Measurements from ENCODE around the gene ZSCAN2.
"Not testable (repeated sequence)": the region's sequence is repeated elsewhere in the genome, so short reads cannot be mapped to it uniquely, and the experiment has no call there.

The ZSCAN2 gene
- 0.78 to 6.8 (median 2.5) reads per million in 17 experiments for total RNA-seq

DNA sequence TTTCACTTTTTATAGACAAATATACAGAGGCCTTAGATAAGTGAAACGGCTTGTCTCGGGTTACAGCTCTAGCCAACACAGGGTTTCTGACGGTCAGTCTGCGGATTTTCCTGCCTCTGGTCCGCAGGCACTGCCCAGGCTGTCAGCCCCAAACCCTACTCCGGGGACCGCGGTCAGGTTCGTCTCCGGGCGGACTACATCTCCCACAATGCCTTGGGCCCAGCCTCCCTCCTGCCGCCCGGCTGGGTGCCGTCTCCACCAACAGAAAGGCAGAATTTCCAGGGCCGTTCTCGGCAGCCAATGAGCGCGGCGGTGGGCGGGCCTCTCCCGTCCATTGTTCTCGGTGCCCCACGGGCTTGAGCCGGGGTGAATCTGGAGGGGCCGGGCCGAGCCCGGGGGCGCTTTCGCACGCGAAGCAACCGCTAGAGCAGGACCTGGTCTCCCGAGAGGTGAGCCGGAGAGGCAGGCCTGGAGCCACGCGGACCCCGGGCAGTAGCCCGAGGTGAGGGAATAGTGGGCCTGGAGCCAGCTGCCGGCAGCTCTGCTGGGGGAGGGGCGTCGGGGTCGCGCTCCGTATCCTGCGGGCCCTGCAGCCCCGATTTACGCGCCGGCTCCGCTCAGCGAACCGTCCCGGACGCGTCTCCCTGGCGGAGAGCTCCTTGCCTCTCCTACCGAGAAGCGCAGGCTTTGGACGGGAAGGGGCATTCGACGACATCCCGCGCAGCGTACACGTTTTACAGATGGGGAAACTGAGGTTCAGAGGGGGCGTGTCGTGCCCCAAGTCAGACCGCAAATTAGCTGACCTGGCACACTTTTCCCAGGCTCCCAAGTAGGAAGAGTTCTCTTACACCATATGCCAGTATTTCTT is at the start of gene ZSCAN2:
Gene ZSCAN2, plus strand, starts transcription at position 323 of the 868 bp plus-strand sequence. CDS start 2,919 bp downstream, outside the sequence.
- peak; percentile 96 to 98 (median 96) for DNase-seq

DNA sequence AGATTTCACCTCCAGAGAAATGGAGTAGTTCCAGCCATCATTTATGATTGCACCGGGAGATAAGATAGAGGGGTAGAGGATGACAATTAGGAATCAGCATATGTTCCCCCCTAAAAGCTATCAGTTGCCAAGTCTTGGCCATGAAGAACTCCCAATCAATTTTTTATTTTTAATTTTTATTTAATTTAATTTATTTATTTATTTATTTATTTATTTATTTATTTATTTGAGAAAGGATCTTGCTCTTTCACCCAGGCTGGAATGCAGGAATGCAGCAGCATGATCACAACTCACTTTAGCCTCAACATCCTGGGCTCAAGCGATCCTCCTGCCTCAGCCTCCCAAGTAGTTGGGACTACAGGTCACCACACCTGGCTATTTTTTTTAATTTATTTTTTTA is 49.2 kb upstream of the ZSCAN2 start:
- DNase-seq, result not testable (repeated sequence)

DNA sequence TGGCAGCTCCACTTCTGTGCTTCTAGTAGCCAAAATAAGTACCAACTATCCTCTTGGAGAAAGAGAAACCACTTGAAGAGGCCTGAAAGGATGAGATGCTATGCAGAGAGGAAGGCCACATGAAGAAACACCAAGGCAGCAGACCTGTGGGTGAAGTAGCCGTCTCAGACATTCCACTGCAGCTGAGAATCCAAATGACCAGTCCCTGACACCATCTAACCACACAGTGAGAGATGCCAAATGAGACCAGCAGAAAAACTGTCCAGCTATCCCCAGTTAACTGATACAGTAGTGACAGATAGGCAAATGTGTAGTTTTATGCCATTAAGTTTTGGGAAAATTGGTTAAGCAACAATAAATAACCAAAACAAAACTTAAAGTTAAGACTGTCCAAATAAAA is 47.9 kb upstream of the ZSCAN2 start:
- DNase-seq, result no peak

DNA sequence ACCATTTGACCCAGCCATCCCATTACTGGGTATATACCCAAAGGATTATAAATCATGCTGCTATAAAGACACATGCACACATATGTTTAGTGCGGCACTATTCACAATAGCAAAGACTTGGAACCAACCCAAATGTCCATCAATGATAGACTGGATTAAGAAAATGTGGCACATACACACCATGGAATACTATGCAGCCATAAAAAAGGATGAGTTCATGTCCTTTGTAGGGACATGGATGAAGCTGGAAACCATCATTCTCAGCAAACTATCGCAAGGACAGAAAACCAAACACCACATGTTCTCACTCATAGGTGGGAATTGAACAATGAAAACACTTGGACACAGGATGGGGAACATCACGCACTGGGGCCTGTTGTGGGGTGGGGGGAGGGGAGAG is 44.1 kb upstream of the ZSCAN2 start:
- not testable (repeated sequence) for DNase-seq

DNA sequence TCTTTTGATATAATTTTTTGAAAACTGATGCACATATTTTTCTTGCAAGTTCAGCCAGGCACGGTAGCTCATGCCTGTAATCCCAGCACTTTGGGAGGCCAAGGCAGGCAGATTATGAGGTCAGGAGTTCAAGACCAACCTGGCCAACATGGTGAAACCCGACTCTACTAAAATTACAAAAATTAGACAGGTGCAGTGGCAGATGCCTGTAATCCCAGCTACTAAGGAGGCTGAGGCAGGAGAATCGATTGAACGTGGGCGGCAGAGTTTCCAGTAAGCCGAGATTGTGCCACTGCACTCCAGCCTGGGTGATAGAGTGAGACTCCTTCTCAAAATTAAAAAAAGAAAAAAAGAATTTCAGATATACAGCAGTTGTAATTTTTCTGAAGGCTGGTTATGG is 32.8 kb upstream of the ZSCAN2 start:
- not testable (repeated sequence) for DNase-seq

DNA sequence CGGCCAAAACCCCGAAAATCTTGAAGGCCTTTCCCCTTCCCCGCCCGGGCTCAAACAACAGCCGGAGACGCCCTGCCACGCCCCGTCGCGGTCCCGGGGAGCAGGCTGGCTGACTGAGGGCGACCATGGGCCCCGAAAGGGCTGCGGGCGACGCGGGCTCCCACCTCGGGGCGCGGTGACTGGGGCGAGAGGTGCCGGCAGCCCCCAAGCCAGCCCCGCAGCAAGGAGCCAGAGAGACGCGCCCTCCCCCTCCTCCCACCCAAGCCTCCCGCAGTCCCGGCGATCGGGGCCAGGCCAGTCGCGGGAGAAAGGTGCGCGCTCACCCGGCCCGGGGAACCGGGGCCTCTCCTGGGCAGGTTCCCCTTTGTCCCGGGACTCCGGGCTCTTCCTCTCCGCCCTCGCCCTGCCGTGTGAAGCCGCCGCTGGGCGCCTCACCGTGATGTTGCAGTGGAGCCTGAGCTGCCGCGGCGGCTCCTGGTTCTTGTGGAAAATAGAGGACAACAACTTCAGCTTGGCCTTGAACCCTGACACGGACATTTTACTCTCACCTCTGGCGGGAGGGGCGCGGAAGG is 30.6 kb upstream of the ZSCAN2 start:
- peak; percentile 66 to 83 (median 73) for DNase-seq

GRCh38 chr15:84572231-84572630 is 28.6 kb upstream of the ZSCAN2 start:
- DNase-seq, result no peak

- DNase-seq, result no peak
Observed at GRCh38 chr15:84575493-84575892, 25.3 kb upstream of the ZSCAN2 start.

DNA sequence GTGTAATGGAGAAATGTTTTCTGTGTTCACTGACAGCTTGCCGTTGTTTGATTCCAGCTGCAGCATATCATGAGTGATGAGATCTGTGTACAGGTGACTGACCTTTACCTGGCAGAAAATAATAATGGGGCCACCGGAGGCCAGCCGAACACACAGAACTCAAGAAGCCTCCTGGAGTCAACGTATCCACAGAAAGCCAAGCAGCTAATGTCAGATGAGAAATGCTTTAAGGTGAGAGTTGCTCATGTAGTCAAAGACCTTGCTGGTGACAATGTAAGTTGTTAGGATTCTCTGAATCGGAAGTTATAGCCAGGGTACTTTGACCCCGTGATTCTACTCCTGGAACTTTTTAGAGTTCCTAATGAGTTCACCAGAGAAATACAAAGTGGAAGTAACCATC is 22.9 kb upstream of the ZSCAN2 start:
- DNase-seq, result not testable (repeated sequence)

- DNase-seq, result not testable (repeated sequence)
Observed at GRCh38 chr15:84579261-84579721, 21.5 kb upstream of the ZSCAN2 start.

- peak; percentile 27 to 61 (median 52) for DNase-seq
Observed at GRCh38 chr15:84581676-84582428, 19.0 kb upstream of the ZSCAN2 start.

- DNase-seq, result no peak
Observed at GRCh38 chr15:84582583-84583157, 18.1 kb upstream of the ZSCAN2 start.

GRCh38 chr15:84583921-84584320 is 16.9 kb upstream of the ZSCAN2 start:
- DNase-seq, result not testable (repeated sequence)

- no peak for DNase-seq
Observed at GRCh38 chr15:84586696-84587095, 14.1 kb upstream of the ZSCAN2 start.

DNA sequence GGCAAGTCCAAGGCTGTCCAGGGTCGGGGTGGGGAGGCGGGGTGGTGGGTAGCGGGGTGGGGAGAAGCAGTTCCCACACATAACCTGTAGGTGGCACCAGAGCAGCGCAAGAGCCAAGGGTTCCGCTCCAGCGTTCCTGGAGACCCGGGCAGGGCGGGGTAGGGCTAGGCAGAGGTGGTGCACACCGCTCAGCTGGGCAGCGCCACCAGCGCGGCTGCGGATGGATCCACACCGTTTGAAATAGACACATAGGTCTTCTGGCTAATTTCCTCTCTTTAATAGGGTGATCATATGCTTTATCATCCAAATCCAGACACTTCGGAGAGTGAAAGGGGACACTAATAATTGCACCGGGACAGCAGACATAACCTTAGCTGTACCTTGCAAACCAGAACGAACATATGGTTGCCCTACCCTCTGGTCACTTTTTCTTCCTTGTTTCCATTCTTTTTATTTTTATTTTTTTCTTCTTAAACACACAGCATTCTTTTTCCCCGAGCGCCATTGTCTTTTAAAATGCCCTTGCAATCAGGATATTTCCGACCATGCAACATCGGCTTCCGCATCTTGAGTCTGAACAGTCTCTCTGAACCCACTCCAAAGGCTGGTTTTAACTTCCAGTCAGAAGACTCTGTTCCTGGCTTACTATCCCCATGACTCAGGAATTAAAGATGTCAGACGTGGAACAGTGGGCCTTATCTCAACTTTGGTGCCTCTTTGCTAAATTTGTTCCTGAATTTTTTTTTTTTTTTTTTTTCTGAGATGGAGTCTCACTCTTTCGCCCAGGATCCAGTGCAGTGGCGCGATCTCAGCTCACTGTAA is 12.5 kb upstream of the ZSCAN2 start:
- DNase-seq, result peak; percentile 88 to 94 (median 92)

DNA sequence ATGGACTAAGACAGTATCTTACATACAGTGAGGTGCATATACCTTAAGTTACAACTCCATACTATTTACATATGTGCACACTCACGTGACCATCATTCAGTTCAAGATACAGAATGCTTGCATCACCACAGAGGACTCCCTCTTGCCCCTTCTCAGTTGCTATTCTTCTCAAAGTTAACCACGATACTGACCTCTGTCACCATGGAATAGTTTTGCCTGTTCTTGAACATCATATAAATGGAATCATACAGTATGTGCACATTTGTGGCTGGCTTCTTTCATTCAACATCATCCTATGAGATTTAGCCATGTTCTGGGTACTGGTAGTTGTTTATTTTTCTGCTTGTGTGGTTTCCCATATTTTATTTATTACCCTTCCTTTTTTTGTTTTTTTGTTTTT is 10.4 kb upstream of the ZSCAN2 start:
- no peak for DNase-seq

DNA sequence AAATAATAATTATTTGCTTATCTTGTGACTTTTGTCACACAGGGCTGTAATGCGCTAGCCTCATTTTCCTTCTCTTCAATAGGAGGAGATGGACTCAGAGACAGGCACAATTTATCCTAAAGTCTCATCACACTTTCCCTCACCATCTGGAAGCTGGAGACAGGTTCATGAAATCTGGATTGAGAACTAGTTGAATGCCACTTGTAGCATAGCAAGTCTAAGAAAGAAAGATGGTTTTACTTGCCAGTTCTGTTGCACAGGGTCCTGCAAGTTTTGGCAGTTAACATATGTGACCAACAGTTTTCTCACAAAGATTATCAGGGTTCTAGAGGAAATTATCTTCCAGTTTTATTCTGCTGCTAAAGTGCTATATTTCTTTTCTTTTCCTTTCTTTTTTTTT is 9.0 kb upstream of the ZSCAN2 start:
- DNase-seq, result no peak

GRCh38 chr15:84594617-84595290 is 6.1 kb upstream of the ZSCAN2 start:
- DNase-seq, result peak in 3 of 4 experiments; percentile 10 to 42 (median 28)

GRCh38 chr15:84595660-84596059 is 5.1 kb upstream of the ZSCAN2 start:
- DNase-seq, result peak; percentile 70 to 88 (median 84)

DNA sequence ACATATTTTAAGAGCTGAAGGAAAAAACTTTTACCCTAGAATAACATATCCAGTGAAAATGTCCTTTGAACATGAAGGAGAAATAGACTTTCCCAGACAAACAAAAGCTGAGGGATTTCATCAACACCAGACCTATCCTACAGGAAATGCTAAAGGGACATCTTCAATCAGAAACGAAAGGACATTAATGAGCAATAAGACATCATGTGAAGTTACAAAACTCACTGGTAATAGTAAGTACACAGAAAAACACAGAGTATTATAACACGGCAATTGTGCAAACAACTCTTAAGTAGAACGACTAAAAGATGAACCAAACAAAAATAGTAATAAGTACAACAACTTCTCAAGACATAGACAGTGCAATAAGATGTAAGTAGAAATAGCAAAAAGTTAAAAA is 3.5 kb upstream of the ZSCAN2 start:
- peak in 2 of 4 experiments; percentile 27 to 35 for DNase-seq

DNA sequence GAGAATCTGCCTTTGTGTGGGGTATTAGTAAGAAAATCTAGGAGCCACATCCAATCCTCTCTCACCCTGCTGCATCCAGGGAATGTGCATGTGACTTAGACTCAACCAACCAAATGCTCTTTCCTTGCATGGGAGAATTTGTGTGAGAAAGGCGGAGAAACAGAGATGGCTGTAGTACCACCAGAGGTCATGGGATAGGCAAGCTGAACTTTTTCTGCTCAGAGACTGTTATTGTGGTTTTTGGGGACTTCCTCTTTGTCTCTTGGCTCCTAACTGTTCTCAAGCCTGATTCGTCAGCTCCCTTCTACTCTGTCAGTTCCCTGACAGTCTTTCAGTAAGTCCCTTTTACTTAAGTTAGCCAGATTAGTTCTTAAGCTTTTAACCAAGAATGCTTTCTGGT is 2.6 kb upstream of the ZSCAN2 start:
- peak; percentile 81 to 96 (median 88) for DNase-seq
